T47D (cell line): ENCODE results near the gene WDR1.

Experiments
- DNase-seq, 2 experiments: peaks; one replicate each; pipeline versions ENCODE4 v3.0.0 to v3.0.0-alpha.2; 2011 to 2012; ENCODE audit warnings: low read depth in 1 of 2, low spot score in 1 of 2
- JUND ChIP-seq: IDR thresholded peaks from 2 replicates; pipeline ENCODE4 v1.6.1; 2012; ENCODE audit warnings: low read depth
- in situ Hi-C: cut with HindIII; loops from 2 replicates; pipeline ENCODE4 v1.10.0; 2016; ENCODE audit warnings: low sequenced_read_pairs, low pct_unique_long_range_greater_than_20kb

WDR1 gene

GRCh38 chr4:10153161-10153560 is 36.6 kb upstream of the WDR1 start:
- TF ChIP-seq JUND, result no peak
- no peak for DNase-seq
- in situ Hi-C loops, result no loop called here

DNA sequence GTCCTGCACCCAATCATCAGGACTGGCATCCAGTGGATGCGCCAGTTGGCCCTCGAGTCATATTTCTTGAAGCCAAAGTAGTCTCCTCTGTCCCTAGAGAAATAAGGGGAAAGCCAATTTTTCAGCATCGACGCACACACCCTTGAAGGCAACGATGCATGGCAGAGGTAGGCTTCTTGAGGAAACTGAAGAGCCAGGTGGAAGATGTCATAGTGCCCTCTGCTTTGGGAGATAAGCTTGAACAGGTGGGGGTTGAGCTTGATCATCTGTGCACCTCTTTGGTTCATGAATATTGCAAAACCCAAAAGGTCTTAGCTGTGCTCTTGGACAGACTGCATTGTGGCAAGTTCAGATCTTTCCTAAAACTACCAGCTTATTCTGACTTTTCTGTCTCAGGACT is 34.6 kb upstream of the WDR1 start:
- no peak for DNase-seq
- TF ChIP-seq JUND, result no peak

DNA sequence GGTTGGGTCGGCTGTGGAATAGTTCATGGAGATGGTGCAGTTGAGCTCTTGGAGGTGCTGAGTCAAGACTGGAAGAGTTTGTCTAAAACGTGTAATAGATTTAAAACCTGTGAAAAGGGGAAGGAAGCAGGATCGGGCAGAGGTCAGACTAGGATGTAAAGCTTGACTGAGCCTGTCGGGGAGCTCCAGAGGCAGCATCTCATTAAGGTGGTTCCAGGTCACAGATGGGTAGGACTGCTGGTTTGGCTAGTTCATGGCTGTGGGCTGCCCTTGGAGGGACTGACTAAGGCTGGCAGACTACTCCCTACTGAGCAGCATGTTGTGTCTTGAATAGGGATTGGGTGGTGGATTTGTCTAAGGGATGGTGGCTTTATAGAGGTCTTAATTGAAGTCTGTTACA is 28.4 kb upstream of the WDR1 start:
- in situ Hi-C loops, result no loop called here

More for the DNA sequence above, 34.6 kb upstream of the WDR1 start:
- in situ Hi-C loops, result no loop called here

DNA sequence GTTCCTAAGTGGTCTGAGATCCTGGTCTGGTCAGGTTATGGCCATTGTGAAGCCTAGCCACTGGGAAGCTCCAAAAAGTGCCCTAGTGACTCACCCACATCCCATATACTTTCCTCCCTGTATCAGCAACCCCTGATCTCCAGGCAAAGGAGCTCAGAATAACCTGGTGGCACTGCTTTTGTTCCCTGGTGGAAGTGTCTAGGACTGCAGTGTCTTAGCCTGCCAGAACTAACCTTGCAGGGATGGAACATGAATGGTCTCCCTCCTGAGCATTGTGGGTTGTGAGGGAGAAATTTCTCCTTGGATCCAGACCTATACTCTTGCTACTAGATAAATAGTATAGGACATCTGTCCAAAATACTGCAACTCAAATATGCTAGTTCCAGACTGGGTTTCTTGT is 27.9 kb upstream of the WDR1 start:
- no peak for DNase-seq
- in situ Hi-C loops, result no loop called here
- no peak for TF ChIP-seq JUND

More for the DNA sequence above, 28.4 kb upstream of the WDR1 start:
- TF ChIP-seq JUND, result no peak
- no peak for DNase-seq

DNA sequence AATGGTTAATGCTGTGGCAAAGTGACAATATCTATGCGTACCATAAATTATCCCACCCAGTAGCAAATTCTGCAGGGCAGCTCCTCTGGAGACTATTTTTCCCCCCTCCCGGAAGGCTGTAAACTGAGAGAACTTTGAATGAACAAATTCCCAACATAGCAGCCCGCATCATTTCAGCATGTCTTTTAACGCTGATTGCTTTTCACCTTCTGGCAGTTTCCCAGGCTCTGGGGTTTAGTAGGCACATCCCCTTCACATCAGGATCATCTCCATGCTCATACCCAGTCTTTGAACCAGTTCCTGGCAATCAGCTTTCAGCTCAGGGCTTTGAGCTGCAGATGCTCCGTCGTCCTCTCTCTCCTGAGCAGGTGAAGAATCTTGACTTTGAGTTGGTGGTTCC is 26.6 kb upstream of the WDR1 start:
- no peak for TF ChIP-seq JUND
- no peak for DNase-seq
- in situ Hi-C loops, result no loop called here

DNA sequence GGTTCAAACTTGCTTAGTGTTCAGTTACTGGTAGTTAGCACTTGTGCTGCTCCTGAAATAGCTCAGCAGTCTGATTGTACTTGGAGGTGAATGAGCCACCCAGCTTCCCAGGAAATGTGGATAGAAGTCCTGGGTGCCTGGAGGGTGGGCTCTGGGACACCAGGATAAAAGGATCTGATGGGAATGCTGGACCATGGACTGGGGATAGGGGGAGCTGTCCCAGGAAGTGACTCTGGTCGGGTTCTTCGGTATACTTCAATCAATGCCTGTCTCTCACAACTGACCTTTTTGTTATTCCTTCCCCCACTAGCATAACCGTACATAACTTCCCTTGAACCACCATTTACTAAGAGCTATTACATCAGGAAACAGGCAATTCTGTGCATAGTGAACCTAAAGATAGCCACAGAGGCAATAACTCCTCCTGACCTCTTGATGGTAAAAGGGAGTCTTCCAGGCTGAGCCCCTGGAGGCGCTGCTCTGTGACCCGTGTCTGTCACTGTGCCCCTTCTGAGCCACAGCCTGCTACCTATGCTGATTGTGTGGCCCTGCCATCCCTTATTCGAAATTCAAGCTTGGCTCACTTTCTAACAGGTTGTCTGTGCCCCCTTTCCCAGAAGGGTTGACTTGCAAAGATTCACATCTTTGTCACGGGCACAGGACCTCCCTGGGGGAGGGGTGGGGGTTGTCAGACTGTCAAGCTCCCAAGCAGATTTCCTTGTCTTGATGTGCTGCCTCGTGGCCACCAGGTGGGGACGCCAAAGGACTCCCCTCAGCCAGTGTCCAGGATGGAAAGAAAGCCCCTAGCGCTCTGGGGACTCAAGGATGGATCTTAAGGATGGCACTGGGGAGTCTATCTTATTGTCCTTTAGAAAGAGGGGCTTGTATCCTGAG is 24.5 kb upstream of the WDR1 start:
- no peak for TF ChIP-seq JUND
- in situ Hi-C loops, result no loop called here
- DNase-seq, result no peak

- in situ Hi-C loops, result no loop called here
- DNase-seq, result no peak
- no peak for TF ChIP-seq JUND
These were observed 22.9 kb upstream of the WDR1 start for GRCh38 chr4:10139518-10139917.

DNA sequence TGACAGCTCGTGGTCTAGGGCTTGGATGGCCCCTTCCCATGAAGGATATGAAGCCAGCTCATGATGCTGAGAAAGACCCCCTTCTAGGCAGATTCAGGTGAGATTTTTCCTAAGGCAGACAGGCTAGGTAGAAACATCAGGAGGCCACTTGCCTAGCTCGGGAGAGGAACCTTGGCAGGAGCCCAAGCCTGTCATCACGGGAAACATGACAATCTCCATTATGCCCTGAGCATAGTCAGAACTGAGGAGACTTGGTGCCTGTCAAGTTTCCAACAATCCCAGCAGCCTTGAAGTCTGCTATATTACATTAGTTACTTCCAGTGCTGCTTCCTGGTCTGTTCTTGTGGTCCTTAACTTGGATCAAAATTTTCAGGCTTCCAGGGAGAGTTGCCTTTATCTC is 18.7 kb upstream of the WDR1 start:
- TF ChIP-seq JUND, result no peak
- in situ Hi-C loops, result no loop called here
- DNase-seq, result no peak

GRCh38 chr4:10134141-10134540 is 17.5 kb upstream of the WDR1 start:
- TF ChIP-seq JUND, result no peak
- in situ Hi-C loops, result no loop called here
- no peak for DNase-seq

- DNase-seq, result no peak
- TF ChIP-seq JUND, result no peak
- in situ Hi-C loops, result no loop called here
These were observed 14.6 kb upstream of the WDR1 start for GRCh38 chr4:10131202-10131601.

DNA sequence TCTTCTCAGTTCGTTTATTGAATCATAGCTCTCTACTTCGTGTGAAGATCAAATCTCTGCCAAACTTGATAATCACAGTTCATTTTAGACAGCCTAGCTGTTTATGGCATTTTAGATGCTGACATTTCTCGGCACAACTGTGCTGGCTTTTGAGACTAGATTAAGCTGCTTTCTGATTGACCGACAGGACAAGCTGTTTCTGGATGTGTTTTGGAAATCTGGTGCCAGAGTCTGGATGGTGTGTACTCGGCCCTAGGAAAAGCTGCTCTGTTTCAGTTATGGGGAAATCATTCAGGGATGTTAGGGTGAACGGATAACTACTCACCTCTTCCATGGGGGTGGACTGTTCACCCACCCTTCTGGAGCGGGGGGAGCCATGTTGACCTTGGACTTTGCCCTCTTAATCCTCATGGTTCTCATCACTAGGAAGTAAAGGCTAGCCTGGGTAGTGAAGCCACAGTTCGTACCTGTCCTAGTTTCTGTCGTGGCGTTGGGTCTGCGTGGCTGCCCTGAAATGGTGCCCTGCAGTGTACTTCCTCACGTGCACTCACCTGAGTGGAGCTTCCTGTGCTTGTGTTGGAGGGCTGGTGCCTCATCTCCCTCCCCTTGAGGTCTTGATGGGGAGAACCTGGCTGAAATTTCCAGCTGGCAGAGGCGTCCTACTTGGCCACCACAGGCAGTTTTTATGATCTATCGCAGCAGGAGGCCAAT is 13.7 kb upstream of the WDR1 start:
- in situ Hi-C loops, result no loop called here
- no peak for DNase-seq
- TF ChIP-seq JUND, result no peak

- in situ Hi-C loops, result no loop called here
- DNase-seq, result no peak
- no peak for TF ChIP-seq JUND
These were observed 12.9 kb upstream of the WDR1 start for GRCh38 chr4:10129196-10130177.
